HUES6 (cell line): ENCODE results near the gene COL15A1.

Source experiments
- H3K27ac ChIP-seq: 2 replicates; pipeline ENCODE4 v1.7.0; 2013; ENCODE audit warnings: low read depth, mild to moderate bottlenecking, low read length, inconsistent platforms
- H3K27me3 ChIP-seq: 2 replicates; pipeline ENCODE4 v1.6.1; 2013; ENCODE audit warnings: low read length; ENCODE audit not compliant: control insufficient read depth, insufficient read depth
- H3K36me3 ChIP-seq: 2 replicates; pipeline ENCODE4 v1.6.1; 2013; ENCODE audit warnings: low read length; ENCODE audit not compliant: control insufficient read depth, insufficient read depth
- H3K4me1 ChIP-seq: 2 replicates; pipeline ENCODE4 v1.6.1; 2013; ENCODE audit warnings: low read length; ENCODE audit not compliant: control insufficient read depth, insufficient read depth
- H3K4me3 ChIP-seq: 2 replicates; pipeline ENCODE4 v1.5.1; 2013; ENCODE audit warnings: low read depth, low read length
- H3K9ac ChIP-seq: one replicate; pipeline ENCODE4 v1.6.1; 2013; ENCODE audit warnings: mild to moderate bottlenecking, low read length
- H3K9me3 ChIP-seq: 2 replicates; pipeline ENCODE4 v1.6.1; 2013; ENCODE audit warnings: low read depth, low read length; ENCODE audit not compliant: control insufficient read depth, insufficient read depth

COL15A1 gene

DNA sequence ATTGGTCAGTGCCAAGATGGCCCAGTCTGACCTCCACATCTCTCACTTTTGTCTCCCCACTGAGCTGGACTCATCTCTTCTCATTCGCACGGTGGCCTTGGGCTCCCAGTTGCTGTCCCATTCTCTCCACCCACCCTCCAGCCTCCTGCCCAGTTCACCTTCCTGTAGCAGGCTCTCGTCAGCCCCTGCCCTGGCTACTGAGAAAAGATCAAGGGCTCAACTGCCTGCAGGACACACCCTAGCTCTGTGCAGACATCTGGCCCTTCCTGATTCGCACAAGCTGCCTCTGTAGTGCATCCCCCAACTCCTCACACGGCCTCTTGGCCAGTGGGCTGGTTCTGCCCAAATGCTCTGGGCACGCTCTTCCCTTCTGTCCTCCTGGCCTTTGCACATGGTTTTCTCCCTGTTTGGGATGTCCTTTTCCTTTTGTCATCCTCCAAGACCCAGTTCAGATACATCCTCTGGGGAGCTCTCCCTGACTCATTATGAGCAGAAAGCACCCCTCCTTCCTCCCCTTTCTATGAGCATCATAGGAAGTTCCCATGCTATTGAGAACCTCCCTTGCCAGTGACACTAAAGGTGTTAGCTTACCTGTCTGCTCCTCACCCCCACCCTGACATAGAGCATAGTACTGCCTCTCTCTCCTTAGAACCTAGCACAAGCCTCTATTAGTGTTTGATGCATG is 82.7 kb downstream of the COL15A1 start:
- Histone ChIP-seq H3K36me3 (no peaks in the 10 kb centered on the region), H3K9ac (no peak overlapping the region), H3K27ac (no peak overlapping the region)

DNA sequence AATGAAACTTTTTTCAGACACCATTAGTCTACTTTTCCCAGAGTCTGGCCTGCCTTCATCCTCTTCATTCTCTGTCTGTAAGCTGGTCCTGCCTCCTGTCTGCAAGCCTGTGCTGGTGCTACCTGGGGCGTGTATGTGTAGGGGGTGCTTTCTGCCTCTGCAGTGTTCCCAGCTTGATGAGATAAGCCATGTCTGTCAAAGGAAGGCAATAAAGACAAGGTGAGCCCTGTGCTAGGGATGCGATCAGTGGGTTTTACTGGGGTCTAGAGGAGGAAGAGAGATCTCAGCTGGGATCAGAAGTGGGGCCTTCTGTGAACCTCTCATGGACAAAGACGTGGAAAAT is 83.2 kb downstream of the COL15A1 start:
- no peak overlapping the region for H3K4me3 ChIP-seq
- no peaks in the 10 kb centered on the region for H3K9me3 ChIP-seq
- H3K27me3 ChIP-seq = no peaks in the 10 kb centered on the region; the same call in 1 of the 2 replicates
- H3K27ac ChIP-seq = no peak overlapping the region
- no peak overlapping the region for H3K9ac ChIP-seq
- H3K36me3 ChIP-seq = no peaks in the 10 kb centered on the region
- H3K4me1 ChIP-seq = no peaks in the 10 kb centered on the region

More for the DNA sequence above, 82.7 kb downstream of the COL15A1 start:
- no peak overlapping the region for H3K4me3 ChIP-seq
- H3K4me1 ChIP-seq = no peaks in the 10 kb centered on the region
- H3K27me3 ChIP-seq = no peaks in the 10 kb centered on the region; the same call in 1 of the 2 replicates
- H3K9me3 ChIP-seq = no peaks in the 10 kb centered on the region

DNA sequence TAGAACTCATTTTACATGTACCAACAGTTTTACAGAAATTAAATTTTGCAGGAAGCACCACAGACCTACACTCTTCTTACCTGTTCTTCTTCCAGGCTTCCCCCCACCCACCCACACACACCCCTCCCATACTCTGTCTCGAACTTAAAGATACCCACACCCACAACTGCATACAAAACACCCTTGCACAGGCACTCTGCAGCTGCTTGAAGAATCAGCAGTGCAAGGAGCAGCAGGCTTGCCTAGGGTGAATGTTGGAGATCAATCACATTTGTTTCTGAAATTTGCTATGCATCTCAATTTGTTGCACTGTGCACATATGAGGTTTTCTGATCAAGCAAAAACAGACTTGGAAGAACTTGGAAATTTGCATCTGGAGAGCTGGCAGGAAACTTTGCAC is 83.7 kb downstream of the COL15A1 start:
- H3K9ac ChIP-seq = no peak overlapping the region

GRCh38 chr9:99029083-99029645 is 85.5 kb downstream of the COL15A1 start:
- Histone ChIP-seq H3K4me3 (no peak overlapping the region), H3K36me3 (no peaks in the 10 kb centered on the region), H3K9ac (no peak overlapping the region), H3K4me1 (no peaks in the 10 kb centered on the region), H3K9me3 (no peaks in the 10 kb centered on the region), H3K27ac (no peak overlapping the region), H3K27me3 (no peaks in the 10 kb centered on the region; the same call in 1 of the 2 replicates)

More for the DNA sequence above, 83.7 kb downstream of the COL15A1 start:
- Histone ChIP-seq H3K36me3 (no peaks in the 10 kb centered on the region), H3K4me3 (no peak overlapping the region), H3K27ac (no peak overlapping the region), H3K9me3 (no peaks in the 10 kb centered on the region), H3K4me1 (no peaks in the 10 kb centered on the region), H3K27me3 (no peaks in the 10 kb centered on the region; the same call in 1 of the 2 replicates)

- no peak overlapping the region for H3K27ac ChIP-seq
- H3K36me3 ChIP-seq = no peaks in the 10 kb centered on the region
- H3K4me1 ChIP-seq = no peaks in the 10 kb centered on the region
- no peaks in the 10 kb centered on the region for H3K9me3 ChIP-seq
- H3K27me3 ChIP-seq = no peaks in the 10 kb centered on the region; the same call in 1 of the 2 replicates
- H3K9ac ChIP-seq = no peak overlapping the region
- H3K4me3 ChIP-seq = no peak overlapping the region
These were observed 86.4 kb downstream of the COL15A1 start for GRCh38 chr9:99030092-99030511.

DNA sequence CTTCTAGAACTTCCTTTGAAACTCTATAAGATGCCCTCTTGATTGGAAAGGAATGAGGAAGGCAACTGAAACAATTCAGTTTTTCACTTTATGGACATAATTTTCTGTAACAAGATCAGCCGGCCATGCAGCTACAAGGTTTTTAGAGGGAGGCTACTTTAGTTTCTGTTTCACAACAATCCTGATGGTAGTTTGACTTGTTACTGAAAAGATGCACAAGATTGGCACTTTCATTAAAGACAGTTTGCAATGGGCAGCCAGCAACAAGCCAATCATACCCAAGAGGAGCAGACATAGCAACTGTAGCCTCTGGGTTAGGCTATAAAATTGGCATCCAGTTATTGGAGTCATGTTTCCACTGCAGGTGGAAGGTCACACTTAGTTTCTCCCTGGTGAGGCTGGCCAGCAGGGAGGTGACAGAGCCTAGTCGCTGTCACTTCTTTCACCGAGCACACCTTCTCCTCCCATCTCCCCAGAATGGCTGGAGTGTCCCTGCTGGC is 87.0 kb downstream of the COL15A1 start:
- Histone ChIP-seq H3K9ac (no peak overlapping the region), H3K27ac (no peak overlapping the region), H3K4me3 (no peak overlapping the region)

DNA sequence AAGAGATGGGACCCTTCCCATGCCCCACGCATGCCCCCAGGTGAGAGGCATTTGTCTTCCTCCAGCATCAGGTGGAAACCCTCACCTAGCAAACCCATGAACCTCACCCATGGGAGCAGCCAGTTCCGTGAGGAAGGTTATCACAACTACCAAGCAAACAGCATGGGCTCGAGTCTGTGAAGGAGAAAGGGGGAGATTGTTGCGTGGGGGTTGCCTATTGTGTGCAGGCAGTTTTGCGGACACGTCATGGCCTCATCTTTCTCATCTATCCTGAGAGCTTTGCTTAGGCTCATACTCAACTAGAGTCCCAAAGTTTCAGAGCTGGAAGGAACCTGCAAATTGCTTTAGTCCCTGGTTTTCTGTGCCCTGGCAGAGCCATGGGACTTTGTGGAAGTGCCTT is 87.6 kb downstream of the COL15A1 start:
- Histone ChIP-seq H3K27ac (no peak overlapping the region), H3K4me1 (no peaks in the 10 kb centered on the region), H3K9me3 (no peaks in the 10 kb centered on the region), H3K9ac (no peak overlapping the region), H3K27me3 (no peaks in the 10 kb centered on the region; the same call in 1 of the 2 replicates), H3K36me3 (no peaks in the 10 kb centered on the region), H3K4me3 (no peak overlapping the region)

More for the DNA sequence above, 87.0 kb downstream of the COL15A1 start:
- no peaks in the 10 kb centered on the region for H3K4me1 ChIP-seq
- H3K36me3 ChIP-seq = no peaks in the 10 kb centered on the region
- H3K27me3 ChIP-seq = no peaks in the 10 kb centered on the region; the same call in 1 of the 2 replicates
- H3K9me3 ChIP-seq = no peaks in the 10 kb centered on the region

GRCh38 chr9:99031994-99032393 is 88.3 kb downstream of the COL15A1 start:
- Histone ChIP-seq H3K27me3 (no peaks in the 10 kb centered on the region; the same call in 1 of the 2 replicates), H3K9ac (no peak overlapping the region), H3K4me1 (no peaks in the 10 kb centered on the region), H3K4me3 (no peak overlapping the region), H3K9me3 (no peaks in the 10 kb centered on the region), H3K27ac (no peak overlapping the region), H3K36me3 (no peaks in the 10 kb centered on the region)

- H3K4me1 ChIP-seq = no peaks in the 10 kb centered on the region
- H3K27me3 ChIP-seq = no peaks in the 10 kb centered on the region; the same call in 1 of the 2 replicates
- H3K27ac ChIP-seq = no peak overlapping the region
- no peak overlapping the region for H3K4me3 ChIP-seq
- no peaks in the 10 kb centered on the region for H3K36me3 ChIP-seq
- no peaks in the 10 kb centered on the region for H3K9me3 ChIP-seq
- no peak overlapping the region for H3K9ac ChIP-seq
These were observed 90.4 kb downstream of the COL15A1 start for GRCh38 chr9:99034149-99034548.

- Histone ChIP-seq H3K27me3 (no peaks in the 10 kb centered on the region; the same call in 1 of the 2 replicates), H3K4me1 (no peaks in the 10 kb centered on the region; the same call in 1 of the 2 replicates), H3K9ac (no peak overlapping the region), H3K36me3 (no peaks in the 10 kb centered on the region), H3K27ac (no peak overlapping the region), H3K9me3 (no peaks in the 10 kb centered on the region), H3K4me3 (no peak overlapping the region)
These were observed 91.6 kb downstream of the COL15A1 start for GRCh38 chr9:99035313-99035712.

GRCh38 chr9:99037769-99038483 is 94.2 kb downstream of the COL15A1 start:
- no peaks in the 10 kb centered on the region for H3K27me3 ChIP-seq
- H3K36me3 ChIP-seq = no peaks in the 10 kb centered on the region
- H3K4me3 ChIP-seq = no peak overlapping the region
- no peak overlapping the region for H3K27ac ChIP-seq
- peaks cover 11% of the 10 kb centered on the region; the same call in 1 of the 2 replicates for H3K4me1 ChIP-seq
- no peaks in the 10 kb centered on the region for H3K9me3 ChIP-seq
- H3K9ac ChIP-seq = no peak overlapping the region
